Measurements from ENCODE around the gene ZNF516. TPM values are rescaled to one million over a fixed set of nuclear protein-coding genes. Genes with fewer than 3 reads are reported as not detected.

ZNF516 gene
- total and polyA plus RNA-seq, 2 of the 4 experiments (the other 2 are of a cell fraction), result 7.9 to 16.9 TPM

- no peak overlapping the region for H3K27ac ChIP-seq (ENCODE audit: insufficient read depth, low read length)
- H4K8ac ChIP-seq (ENCODE audit: low read depth in 2 of 2, low read length in 2 of 2), result no peak overlapping the region
- H2BK15ac ChIP-seq (ENCODE audit: low read depth, low read length), result no peak overlapping the region
- H4K5ac ChIP-seq (ENCODE audit: low read depth, low read length), result no peak overlapping the region
- intact Hi-C loops (cut with micrococcal nuclease) (no loop called here), dilution Hi-C loops (cut with HindIII; ENCODE audit: low sequenced_read_pairs, unreplicated experiment) (no loop called here), in situ Hi-C loops (cut with MboI; ENCODE audit: low sequenced_read_pairs) (loop anchor here (25.0 kb wide), 2 partner anchors 878 to 1153 kb away; partner anchors contain the start of genes PTGR3 and TSHZ1)
- TF ChIP-seq NFE2L2 (IDR thresholded peaks at IDR 0.05; ENCODE audit: low read depth, low read length), result no peak
- TF ChIP-seq RAD21 (IDR thresholded peaks at IDR 0.05; ENCODE audit: low read length), result no peak
- TF ChIP-seq FOS (IDR thresholded peaks at IDR 0.05; ENCODE audit: low read depth, low read length), result no peak
- TF ChIP-seq RCOR1 (IDR thresholded peaks at IDR 0.05; ENCODE audit: insufficient replicate concordance, low read length), result no peak
- no peak for TF ChIP-seq SMC3 (IDR thresholded peaks at IDR 0.05; ENCODE audit: low read depth, low read length)
- no peak for TF ChIP-seq BHLHE40 (IDR thresholded peaks at IDR 0.05; ENCODE audit: low read depth, low read length)
- no peak for TF ChIP-seq RFX5 (IDR thresholded peaks at IDR 0.05; ENCODE audit: low read depth, low read length)
- no peak for TF ChIP-seq CTCF (conservative IDR thresholded peaks at IDR 0.05; ENCODE audit: low read depth, low read length)
- no peak for TF ChIP-seq MXI1 (IDR thresholded peaks at IDR 0.05; ENCODE audit: borderline replicate concordance, low read depth, low read length)
- TF ChIP-seq MAZ (IDR thresholded peaks at IDR 0.05; ENCODE audit: borderline replicate concordance, low read depth, low read length), result no peak
- TF ChIP-seq ELK1 (IDR thresholded peaks at IDR 0.05; ENCODE audit: borderline replicate concordance, low read depth, low read length), result no peak
- no peak for TF ChIP-seq POLR2A (IDR thresholded peaks at IDR 0.05; ENCODE audit: low read depth, low read length)
- TF ChIP-seq, protein P1, sequence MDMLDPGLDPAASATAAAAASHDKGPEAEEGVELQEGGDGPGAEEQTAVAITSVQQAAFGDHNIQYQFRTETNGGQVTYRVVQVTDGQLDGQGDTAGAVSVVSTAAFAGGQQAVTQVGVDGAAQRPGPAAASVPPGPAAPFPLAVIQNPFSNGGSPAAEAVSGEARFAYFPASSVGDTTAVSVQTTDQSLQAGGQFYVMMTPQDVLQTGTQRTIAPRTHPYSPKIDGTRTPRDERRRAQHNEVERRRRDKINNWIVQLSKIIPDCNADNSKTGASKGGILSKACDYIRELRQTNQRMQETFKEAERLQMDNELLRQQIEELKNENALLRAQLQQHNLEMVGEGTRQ (IDR thresholded peaks at IDR 0.05; ENCODE audit: low read depth, low read length), result no peak
- TF ChIP-seq CEBPB (IDR thresholded peaks at IDR 0.05; ENCODE audit: low read depth, low read length), result no peak
- TF ChIP-seq CHD1 (IDR thresholded peaks at IDR 0.05; ENCODE audit: low read depth, low read length), result no peak
- TF ChIP-seq MAFK (IDR thresholded peaks at IDR 0.05; ENCODE audit: low read depth, low read length), result no peak
- ChIA-PET POLR2A (ENCODE audit: unreplicated experiment) (no interaction called here), CTCF (interaction anchor here (1.2 kb wide), 1 partner anchor 33 kb away, joined by 5 read pairs; no protein-coding TSS in a partner anchor)
- H3K18ac ChIP-seq (ENCODE audit: low read depth, low read length), result no peak overlapping the region; the same call in 1 of the 2 replicates
- H3K56ac ChIP-seq (ENCODE audit: extremely low read depth, insufficient read depth, low read length), result no peak overlapping the region
- no peak overlapping the region for H3K4me3 ChIP-seq (ENCODE audit: insufficient read depth, low read depth, low read length)
- peaks cover 21% of the 10 kb centered on the region for H4K20me1 ChIP-seq (ENCODE audit: insufficient read depth, low read length)
- ATAC-seq (ENCODE audit: low read depth) (no peak), DNase-seq (no peak)
- no peak overlapping the region for H3K23ac ChIP-seq (ENCODE audit: low read depth, low read length)
- no peak overlapping the region for H3K4ac ChIP-seq (ENCODE audit: low read depth, low read length)
- H3K27me3 ChIP-seq (ENCODE audit: control insufficient read depth, insufficient read depth, low read length), result no peaks in the 10 kb centered on the region
- peaks cover 15% of the 10 kb centered on the region for H3K4me1 ChIP-seq (ENCODE audit: control insufficient read depth, insufficient read depth, low read length)
- H3K14ac ChIP-seq (replicated peaks; ENCODE audit: low read depth, low read length), result no peak overlapping the region
- H2AK5ac ChIP-seq (ENCODE audit: low read depth, low read length), result no peak overlapping the region
- WGBS, 2 experiments (ENCODE audit: extremely low coverage in 2 of 2, insufficient read length in 1 of 2), result no CpG with 5 or more reads among the region's 10 CpGs
- H2BK5ac ChIP-seq (ENCODE audit: low read depth, low read length, poor library complexity, severe bottlenecking), result no peak overlapping the region
- no peak overlapping the region for H3K4me2 ChIP-seq (ENCODE audit: low read depth, low read length)
- no TSS peak for BruUV-seq (replicated peaks)
- H2BK20ac ChIP-seq (ENCODE audit: low read depth, low read length), result no peak overlapping the region
- H3K9me3 ChIP-seq (ENCODE audit: control insufficient read depth, insufficient read depth, low read length), result no peaks in the 10 kb centered on the region
- peaks cover 31 to 81% of the 10 kb centered on the region in 2 experiments for H3K79me1 ChIP-seq (ENCODE audit: low read depth in 1 of 2, low read length in 2 of 2)
- H4K91ac ChIP-seq (ENCODE audit: insufficient read depth, low read depth, low read length), result no peak overlapping the region
- H3K36me3 ChIP-seq (ENCODE audit: control insufficient read depth, insufficient read depth, low read length), result peaks cover 28% of the 10 kb centered on the region
- H3K9ac ChIP-seq (ENCODE audit: low read depth, low read length), result no peak overlapping the region
- H2AFZ ChIP-seq (replicated peaks; ENCODE audit: low read length, poor library complexity), result no peak overlapping the region
- H2AK9ac ChIP-seq (replicated peaks; ENCODE audit: low read depth, low read length, poor library complexity), result no peak overlapping the region
- no peak overlapping the region for H2BK120ac ChIP-seq (ENCODE audit: low read depth, low read length)
- peaks cover 39% of the 10 kb centered on the region for H3K9me1 ChIP-seq (ENCODE audit: insufficient read depth, low read length)
Observed at GRCh38 chr18:76365561-76365960, 129.5 kb downstream of the ZNF516 start.
